ENCODE measurements around the gene LYRM4.
"Not testable (repeated sequence)": the region's sequence is repeated elsewhere in the genome, so short reads cannot be mapped to it uniquely, and the experiment has no call there.

Gene LYRM4

DNA sequence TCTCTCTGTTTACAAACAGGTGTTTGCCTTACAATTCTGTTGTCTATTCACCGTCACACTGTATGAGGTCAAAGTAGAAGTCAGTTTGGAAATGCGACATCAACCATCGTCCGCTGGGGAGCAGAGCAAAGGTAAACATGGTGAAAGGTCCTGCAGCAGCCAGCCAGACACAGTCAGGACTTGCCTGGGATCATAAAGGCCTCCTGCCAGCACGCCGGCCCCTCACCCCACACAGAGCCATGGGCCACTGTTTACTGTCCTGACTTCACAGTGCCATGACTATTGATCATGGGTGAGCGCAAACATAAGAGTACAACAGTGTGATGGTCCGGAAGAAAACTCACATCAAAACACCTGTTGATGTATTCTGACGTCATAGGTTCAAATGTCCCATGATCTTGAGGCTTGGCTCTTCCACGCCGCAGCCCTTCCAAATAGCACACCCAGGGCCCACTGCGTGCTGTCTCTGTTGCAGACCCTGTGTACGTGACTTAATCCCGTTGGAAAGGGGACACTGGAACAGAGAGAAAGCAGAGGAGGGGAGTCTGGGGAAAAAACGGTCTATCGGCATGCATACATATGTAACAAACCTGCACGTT lies 192.5 kb downstream of the LYRM4 start:
- DNase-seq = no peak

DNA sequence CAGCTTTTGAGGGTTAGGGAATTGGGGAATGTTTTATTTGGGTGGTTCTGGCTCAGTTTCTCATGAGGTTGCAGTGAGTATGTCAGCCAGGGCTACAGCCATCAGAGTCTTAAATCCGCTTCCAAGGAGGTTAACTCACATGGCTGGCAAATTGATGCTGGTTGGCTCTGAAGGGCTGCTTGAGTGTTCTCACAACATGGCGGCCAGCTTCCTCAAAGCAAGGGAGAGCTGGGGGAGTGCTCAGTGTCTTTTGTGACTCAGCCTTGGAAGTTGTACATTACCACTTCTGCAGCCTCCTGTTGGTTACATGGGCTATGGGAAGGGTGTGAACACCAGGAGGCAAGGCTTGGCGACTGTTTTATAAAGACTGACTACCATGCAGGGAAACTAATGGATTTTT lies 193.4 kb downstream of the LYRM4 start:
- DNase-seq = no peak

- no peak for DNase-seq
These were observed 194.2 kb downstream of the LYRM4 start for GRCh38 chr6:5066456-5067093.

- no peak for DNase-seq
These were observed 197.1 kb downstream of the LYRM4 start for GRCh38 chr6:5063617-5064016.

DNA sequence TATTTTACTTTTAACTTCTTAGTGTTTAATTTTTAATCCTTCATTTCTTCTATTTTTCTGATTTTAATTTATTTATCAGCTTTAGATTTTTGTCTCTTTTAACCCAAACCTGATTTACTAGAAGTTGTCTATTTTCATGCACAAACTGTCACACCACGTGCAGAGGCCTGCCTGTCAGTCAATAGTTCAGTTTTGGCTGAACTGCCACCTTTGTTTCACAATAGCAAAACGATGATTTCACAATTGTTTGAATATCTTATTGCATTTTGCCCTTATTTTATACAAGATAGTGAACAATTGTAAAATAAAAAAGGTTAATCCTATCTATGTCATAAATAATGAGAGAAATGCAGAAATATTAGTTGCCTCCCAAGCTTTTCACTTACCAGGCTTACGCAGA lies 199.6 kb downstream of the LYRM4 start:
- DNase-seq = no peak

DNA sequence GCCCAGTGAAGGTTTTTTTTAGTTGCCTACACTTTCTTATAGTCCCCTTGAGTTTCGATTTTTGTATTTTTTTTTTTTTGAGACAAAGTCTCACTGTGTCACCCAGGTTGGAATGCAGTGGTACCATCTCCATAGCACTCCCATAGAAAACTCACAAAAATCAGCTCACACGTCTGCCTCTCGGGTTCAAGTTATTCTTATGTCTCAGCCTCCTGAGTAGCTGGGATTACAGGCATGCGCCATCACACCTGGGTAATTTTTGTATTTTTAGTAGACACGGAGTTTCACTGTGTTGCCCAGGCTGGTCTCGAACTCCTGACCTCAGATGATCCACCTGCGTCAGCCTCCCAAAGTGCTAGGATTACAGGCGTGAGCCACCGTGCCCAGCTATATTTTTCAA lies 200.3 kb downstream of the LYRM4 start:
- DNase-seq = not testable (repeated sequence)

DNA sequence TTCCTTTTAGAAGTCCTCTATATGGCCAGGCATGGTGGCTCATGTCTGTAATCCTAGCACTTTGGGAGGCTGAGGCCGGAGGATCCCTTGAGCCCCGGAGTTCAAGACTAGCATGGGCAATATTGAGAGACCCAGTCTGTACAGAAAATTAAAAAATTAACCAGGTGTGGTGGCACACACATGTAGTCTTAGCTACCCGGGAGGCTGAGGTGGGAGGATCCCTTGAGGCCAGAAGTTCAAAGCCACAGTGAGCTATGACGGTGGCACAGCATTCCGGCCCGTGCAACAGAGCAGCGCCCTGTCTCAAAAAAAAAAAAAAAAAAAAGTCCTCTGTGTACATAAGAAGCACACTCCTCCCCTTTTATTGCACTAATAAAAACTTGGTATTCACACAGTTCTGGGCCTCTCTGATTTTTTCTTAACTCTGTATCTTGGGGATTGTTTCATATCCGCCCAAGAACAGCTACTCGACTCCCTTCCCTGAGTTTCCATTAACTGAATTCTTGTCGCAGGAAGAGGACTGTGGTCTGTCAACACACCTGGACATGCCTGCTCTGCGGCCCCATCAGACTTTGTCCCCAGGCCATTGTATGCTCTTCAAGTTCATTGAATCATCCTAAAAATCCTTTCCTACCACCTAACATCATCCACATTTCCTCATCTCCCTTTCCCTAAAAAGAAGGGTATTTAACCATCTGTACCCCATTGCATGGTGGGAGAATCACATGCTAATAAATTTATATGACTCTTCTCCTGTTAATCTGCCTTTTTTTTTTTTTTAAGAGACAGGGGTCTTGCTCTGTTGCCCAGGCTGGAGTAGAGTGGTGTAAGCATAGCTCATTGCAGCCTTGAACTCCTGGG lies 201.5 kb downstream of the LYRM4 start:
- no peak for DNase-seq

Measured in activated CD4-positive, alpha-beta T cell treated with anti-CD3 and anti-CD28 coated beads for 48 hours (primary cell).